Caco-2 (cell line): ENCODE results near the gene SACS. TPM values are rescaled to one million over a fixed set of nuclear protein-coding genes. Genes with fewer than 3 reads are reported as not detected.

Experiments
- BruUV-seq: library from RNA; stranded (reverse); fragments of 400-500 nt; replicated peaks from 2 replicates; lab custom pipeline; 2021; lab: Mats Ljungman, UMichigan
- CTCF ChIA-PET: fragments of 300-600 bp; sonication (Branson Sonifier 250); formaldehyde crosslinking; loops from one replicate; lab custom pipeline; 2022; ENCODE audit warnings: antibody characterized with exemption; lab: Charles Lee
- POLR2A ChIA-PET: fragments of 300-600 bp; sonication (Branson Sonifier 250); formaldehyde crosslinking; loops from one replicate; lab custom pipeline; 2022; ENCODE audit warnings: antibody characterized with exemption; lab: Charles Lee
- DNase-seq, 2 experiments: peaks; one replicate each; pipeline versions ENCODE4 v3.0.0 to v3.0.0-alpha.2; 2020 to 2022
- H3K27me3 ChIP-seq: replicated peaks from 2 replicates; pipeline ENCODE4 v1.6.0; 2011; ENCODE audit warnings: low read length; ENCODE audit not compliant: control insufficient read depth, insufficient read depth
- H3K36me3 ChIP-seq: 2 replicates; pipeline ENCODE4 v1.5.1; 2011; ENCODE audit warnings: low read length; ENCODE audit not compliant: control insufficient read depth, insufficient read depth
- H3K4me1 ChIP-seq: fragments of 250-450 bp; sonication (Bioruptor Pico); 2 replicates; pipeline ENCODE4 v1.5.1; 2020; ENCODE audit warnings: mild to moderate bottlenecking
- H3K4me3 ChIP-seq: 2 replicates; pipeline ENCODE4 v1.5.1; 2011; ENCODE audit warnings: low read depth, mild to moderate bottlenecking, control low read depth, low read length
- H3K9me3 ChIP-seq: fragments of 250-450 bp; sonication (Bioruptor Pico); 2 replicates; pipeline ENCODE4 v1.5.1; 2020; ENCODE audit warnings: mild to moderate bottlenecking, moderate library complexity
- H3K27ac Mint-ChIP-seq: one replicate; pipeline ENCODE4 v1.8.0; 2022; ENCODE audit warnings: mixed read lengths; ENCODE audit not compliant: unreplicated experiment
- H3K27me3 Mint-ChIP-seq: one replicate; pipeline ENCODE4 v1.8.0; 2022; ENCODE audit warnings: mixed read lengths; ENCODE audit not compliant: insufficient read depth, unreplicated experiment
- H3K36me3 Mint-ChIP-seq: one replicate; pipeline ENCODE4 v1.8.0; 2022; ENCODE audit warnings: mild to moderate bottlenecking, mixed read lengths; ENCODE audit not compliant: insufficient read depth, unreplicated experiment
- H3K4me1 Mint-ChIP-seq: one replicate; pipeline ENCODE4 v1.8.0; 2022; ENCODE audit warnings: low read depth, mixed read lengths; ENCODE audit not compliant: unreplicated experiment
- H3K4me3 Mint-ChIP-seq: one replicate; pipeline ENCODE4 v1.8.0; 2022; ENCODE audit warnings: mild to moderate bottlenecking, moderate library complexity, mixed read lengths; ENCODE audit not compliant: unreplicated experiment
- H3K9me3 Mint-ChIP-seq: one replicate; pipeline ENCODE4 v1.8.0; 2022; ENCODE audit warnings: mixed read lengths; ENCODE audit not compliant: unreplicated experiment
- CTCF ChIP-seq, 2 experiments: fragments of 200-600 bp in 1 of 2; IDR thresholded peaks; 1 replicate in 1 of 2; 2 replicates in 1 of 2; pipeline versions ENCODE4 v1.5.1 to v1.8.0; 2011 to 2022; ENCODE audit warnings: antibody characterized with exemption in 1 of 2, control low read depth in 1 of 2, inconsistent platforms in 1 of 2, low read depth in 1 of 2, low read length in 1 of 2, mild to moderate bottlenecking in 1 of 2, moderate library complexity in 1 of 2; ENCODE audit not compliant: insufficient read depth in 1 of 2, severe bottlenecking in 1 of 2, unreplicated experiment in 1 of 2
- intact Hi-C: fragments of 100-400 bp; cut with micrococcal nuclease; formaldehyde crosslinking; loops from one replicate; pipeline ENCODE4 v1.10.0; 2022; ENCODE audit not compliant: unreplicated experiment
- total RNA-seq: library from RNA; stranded (reverse); gene quantifications from 2 replicates; pipeline ENCODE4 v1.2.3, GENCODE V29; 2022

The SACS gene
- total RNA-seq, 1 experiment from 2014 or later, result 4.5 TPM

- H3K27me3 Mint-ChIP-seq, result no peaks in the 10 kb centered on the region
- H3K36me3 ChIP-seq, result no peaks in the 10 kb centered on the region
- POLR2A ChIA-PET, result no interaction called here
- H3K4me3 ChIP-seq, result no peak overlapping the region
- no peaks in the 10 kb centered on the region for H3K9me3 ChIP-seq
- TF ChIP-seq CTCF (IDR thresholded peaks at IDR 0.05; ENCODE audit: insufficient read depth in 1 of 2, low read depth in 1 of 2, low read length in 1 of 2, severe bottlenecking in 1 of 2, unreplicated experiment in 1 of 2), result no peak
- H3K9me3 Mint-ChIP-seq, result peaks cover 10% of the 10 kb centered on the region
- CTCF ChIA-PET, result interaction anchor here (0.6 kb wide), 1 partner anchor 95 kb away, joined by 4 read pairs; no protein-coding TSS in a partner anchor
- no peak overlapping the region for H3K4me3 Mint-ChIP-seq
- intact Hi-C loops, result no loop called here
- no peaks in the 10 kb centered on the region for H3K27me3 ChIP-seq
- DNase-seq, result no peak
- peaks cover 13% of the 10 kb centered on the region for H3K4me1 Mint-ChIP-seq
- H3K36me3 Mint-ChIP-seq, result no peaks in the 10 kb centered on the region
- BruUV-seq, result no TSS peak
- no peak overlapping the region for H3K27ac Mint-ChIP-seq
- peaks cover 3% of the 10 kb centered on the region; the same call in 1 of the 2 replicates for H3K4me1 ChIP-seq
Measured at GRCh38 chr13:23449398-23450162, 16.1 kb upstream of the SACS start.

GRCh38 chr13:23447927-23448326 is 14.4 kb upstream of the SACS start:
- Mint-ChIP-seq H3K9me3 (peaks cover 4% of the 10 kb centered on the region), H3K27me3 (no peaks in the 10 kb centered on the region), H3K27ac (no peak overlapping the region), H3K4me1 (peaks cover 13% of the 10 kb centered on the region), H3K4me3 (no peak overlapping the region), H3K36me3 (no peaks in the 10 kb centered on the region)
- ChIA-PET POLR2A (no interaction called here), CTCF (no interaction called here)
- Histone ChIP-seq H3K9me3 (no peaks in the 10 kb centered on the region), H3K4me3 (no peak overlapping the region), H3K36me3 (no peaks in the 10 kb centered on the region), H3K27me3 (no peaks in the 10 kb centered on the region), H3K4me1 (peaks cover 3% of the 10 kb centered on the region; the same call in 1 of the 2 replicates)
- intact Hi-C loops, result no loop called here
- no peak for DNase-seq
- no peak for TF ChIP-seq CTCF (IDR thresholded peaks at IDR 0.05; ENCODE audit: insufficient read depth in 1 of 2, low read depth in 1 of 2, low read length in 1 of 2, severe bottlenecking in 1 of 2, unreplicated experiment in 1 of 2)
- no TSS peak for BruUV-seq

DNA sequence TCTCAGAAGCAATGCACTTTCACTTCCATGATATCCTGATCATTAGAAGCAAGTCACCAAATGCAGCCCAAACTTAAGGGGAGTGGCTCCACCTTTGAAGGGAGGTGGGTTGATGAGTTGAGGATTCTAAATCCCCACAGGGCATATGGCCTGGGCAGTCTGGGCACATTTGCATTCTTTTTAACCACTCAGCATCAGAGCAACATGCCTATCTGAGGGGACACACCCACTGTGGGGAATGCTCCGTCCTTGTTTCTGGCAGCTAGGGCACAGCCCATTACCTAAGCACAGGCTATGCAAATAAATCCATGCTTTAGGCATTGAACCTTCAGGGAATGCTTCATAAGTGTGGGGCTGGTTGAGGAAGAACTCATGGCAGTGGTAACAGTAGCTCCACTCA is 12.3 kb upstream of the SACS start:
- no TSS peak for BruUV-seq
- Mint-ChIP-seq H3K27ac (no peak overlapping the region), H3K4me3 (no peak overlapping the region), H3K36me3 (no peaks in the 10 kb centered on the region), H3K4me1 (peaks cover 2% of the 10 kb centered on the region), H3K9me3 (no peaks in the 10 kb centered on the region), H3K27me3 (no peaks in the 10 kb centered on the region)
- POLR2A ChIA-PET, result no interaction called here
- no peak for DNase-seq
- CTCF ChIA-PET, result no interaction called here
- intact Hi-C loops, result no loop called here
- peaks cover 3% of the 10 kb centered on the region; the same call in 1 of the 2 replicates for H3K4me1 ChIP-seq
- H3K9me3 ChIP-seq, result no peaks in the 10 kb centered on the region
- no peaks in the 10 kb centered on the region for H3K27me3 ChIP-seq
- no peak overlapping the region for H3K4me3 ChIP-seq
- no peaks in the 10 kb centered on the region for H3K36me3 ChIP-seq
- no peak for TF ChIP-seq CTCF (IDR thresholded peaks at IDR 0.05; ENCODE audit: insufficient read depth in 1 of 2, low read depth in 1 of 2, low read length in 1 of 2, severe bottlenecking in 1 of 2, unreplicated experiment in 1 of 2)
